WTC11 (cell line): Measurements from ENCODE around the gene NOPCHAP1.

ENCODE experiments used
- CTCF ChIP-seq: fragments of 200-600 bp; IDR thresholded peaks from 2 replicates; pipeline ENCODE4 v1.8.0; 2022; ENCODE audit warnings: antibody characterized with exemption
- ETV6 ChIP-seq: sonication (generic); formaldehyde crosslinking; IDR thresholded peaks from 2 replicates; pipeline ENCODE4 v1.8.1; 2022; ENCODE audit warnings: mild to moderate bottlenecking, missing genetic modification reagents
- NFE2L1 ChIP-seq: sonication (generic); formaldehyde crosslinking; IDR thresholded peaks from 2 replicates; pipeline ENCODE4 v1.8.1; 2023; ENCODE audit warnings: missing genetic modification reagents
- NFYB ChIP-seq: sonication (generic); formaldehyde crosslinking; conservative IDR thresholded peaks from 2 replicates; pipeline ENCODE4 v1.8.0; 2022; ENCODE audit warnings: low read depth, missing genetic modification reagents
- TEAD4 ChIP-seq: sonication (generic); formaldehyde crosslinking; IDR thresholded peaks from 2 replicates; pipeline ENCODE4 v1.8.0; 2022; ENCODE audit warnings: mild to moderate bottlenecking, missing genetic modification reagents
- USF1 ChIP-seq: sonication (generic); formaldehyde crosslinking; IDR thresholded peaks from 2 replicates; pipeline ENCODE4 v1.8.0; 2022; ENCODE audit warnings: mild to moderate bottlenecking, missing genetic modification reagents
- USF2 ChIP-seq: sonication (generic); formaldehyde crosslinking; IDR thresholded peaks from 2 replicates; pipeline ENCODE4 v1.8.1; 2023; ENCODE audit warnings: mild to moderate bottlenecking, missing genetic modification reagents, moderate library complexity
- ZNF281 ChIP-seq: sonication (generic); formaldehyde crosslinking; IDR thresholded peaks from 2 replicates; pipeline ENCODE4 v1.8.0; 2023; ENCODE audit warnings: mild to moderate bottlenecking, missing genetic modification reagents
- ZNF416 ChIP-seq: fragments of 250-450 bp; sonication (Bioruptor Pico); IDR thresholded peaks from 2 replicates; pipeline ENCODE4 v1.9.0; 2021; ENCODE audit warnings: mild to moderate bottlenecking, inconsistent platforms
- TF ChIP-seq, protein P1 (sequence below): sonication (generic); formaldehyde crosslinking; IDR thresholded peaks from 2 replicates; pipeline ENCODE4 v1.8.0; 2022; ENCODE audit warnings: mild to moderate bottlenecking, missing genetic modification reagents

- TF ChIP-seq USF1 (CRISPR knock-in tag) (no peak), NFE2L1 (CRISPR knock-in tag) (no peak), CTCF (no peak), NFYB (CRISPR knock-in tag) (no peak), ETV6 (CRISPR knock-in tag) (no peak), ZNF281 (no peak), USF2 (CRISPR knock-in tag) (no peak), TEAD4 (no peak), ZNF416 (CRISPR knock-in tag) (no peak)
- TF ChIP-seq, protein P1, sequence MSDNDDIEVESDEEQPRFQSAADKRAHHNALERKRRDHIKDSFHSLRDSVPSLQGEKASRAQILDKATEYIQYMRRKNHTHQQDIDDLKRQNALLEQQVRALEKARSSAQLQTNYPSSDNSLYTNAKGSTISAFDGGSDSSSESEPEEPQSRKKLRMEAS (CRISPR knock-in tag): no peak
Observed at GRCh38 chr12:104964856-104965205, 21.3 kb upstream of the NOPCHAP1 start.
